C4-2B (cell line): ENCODE results near the gene TFPT.

Experiments
- CTCF ChIP-seq: fragments of 450-650 bp; conservative IDR thresholded peaks from 2 replicates; pipeline ENCODE4 v1.5.1; 2017; ENCODE audit warnings: mild to moderate bottlenecking
- ZFX ChIP-seq: fragments of 450-650 bp; IDR thresholded peaks from 2 replicates; pipeline ENCODE4 v1.6.1; 2017

GRCh38 chr19:54104998-54105715 is 10.3 kb downstream of the TFPT start:
- TF ChIP-seq CTCF (no peak), ZFX (no peak)
